HEK293T (cell line): ENCODE measurements around the gene GRIN2A.

Source experiments
- HDGF ChIP-seq: fragments of 450-650 bp; IDR thresholded peaks from 2 replicates; pipeline ENCODE4 v1.6.1; 2017; ENCODE audit warnings: antibody characterized with exemption, borderline replicate concordance
- LEF1 ChIP-seq: fragments of 450-650 bp; IDR thresholded peaks from 2 replicates; pipeline ENCODE4 v1.6.1; 2017; ENCODE audit warnings: mild to moderate bottlenecking, borderline replicate concordance
- SP1 ChIP-seq: fragments of 450-650 bp; IDR thresholded peaks from 2 replicates; pipeline ENCODE4 v1.6.1; 2017

- no peak for TF ChIP-seq HDGF
- TF ChIP-seq LEF1: no peak
- TF ChIP-seq SP1: no peak
Observed at GRCh38 chr16:9818702-9819101, 363.5 kb downstream of the GRIN2A start.
